Activated naive CD4-positive, alpha-beta T cell treated with anti-CD3 and anti-CD28 coated beads, Interleukin-2, amount 10 ng/mL, durations not matched to agents 7 days and 5 days (primary cell): ENCODE results near the gene ATP2B2.

Experiments used
- CTCF ChIA-PET: fragments of 350-600 bp; sonication (Branson Sonifier 250); formaldehyde crosslinking; loops from one replicate; lab custom pipeline; 2021; ENCODE audit warnings: antibody characterized with exemption; lab: Charles Lee
- DNase-seq: peaks from one replicate; pipeline ENCODE4 v3.0.0-alpha.2; 2020
- H3K27ac Mint-ChIP-seq: one replicate; pipeline ENCODE4 v1.8.0; 2021; ENCODE audit warnings: mild to moderate bottlenecking, moderate library complexity, mixed read lengths
- H3K27me3 Mint-ChIP-seq: one replicate; pipeline ENCODE4 v1.8.0; 2021; ENCODE audit warnings: mild to moderate bottlenecking, mixed read lengths
- H3K36me3 Mint-ChIP-seq: one replicate; pipeline ENCODE4 v1.8.0; 2021; ENCODE audit warnings: mixed read lengths
- H3K4me1 Mint-ChIP-seq: one replicate; pipeline ENCODE4 v1.8.0; 2021; ENCODE audit warnings: mixed read lengths
- H3K4me3 Mint-ChIP-seq: one replicate; pipeline ENCODE4 v1.8.0; 2021; ENCODE audit warnings: mild to moderate bottlenecking, moderate library complexity, mixed read lengths
- H3K9me3 Mint-ChIP-seq: one replicate; pipeline ENCODE4 v1.8.0; 2021; ENCODE audit warnings: mixed read lengths

Gene ATP2B2

GRCh38 chr3:10457560-10457959 is 47.8 kb downstream of the ATP2B2 start:
- Mint-ChIP-seq H3K4me1 (no peaks in the 10 kb centered on the region), H3K36me3 (no peaks in the 10 kb centered on the region), H3K27ac (no peak overlapping the region), H3K9me3 (no peaks in the 10 kb centered on the region), H3K27me3 (peaks cover 14% of the 10 kb centered on the region), H3K4me3 (no peak overlapping the region)
- no peak for DNase-seq
- CTCF ChIA-PET, result no interaction called here

GRCh38 chr3:10456981-10457380 is 48.4 kb downstream of the ATP2B2 start:
- H3K27ac Mint-ChIP-seq, result no peak overlapping the region
- H3K4me1 Mint-ChIP-seq, result no peaks in the 10 kb centered on the region
- H3K9me3 Mint-ChIP-seq, result no peaks in the 10 kb centered on the region
- H3K27me3 Mint-ChIP-seq, result peaks cover 18% of the 10 kb centered on the region
- DNase-seq, result no peak
- H3K4me3 Mint-ChIP-seq, result no peak overlapping the region
- H3K36me3 Mint-ChIP-seq, result no peaks in the 10 kb centered on the region
- CTCF ChIA-PET, result no interaction called here

- Mint-ChIP-seq H3K9me3 (no peaks in the 10 kb centered on the region), H3K27me3 (peaks cover 22% of the 10 kb centered on the region), H3K4me1 (no peaks in the 10 kb centered on the region), H3K27ac (no peak overlapping the region), H3K4me3 (no peak overlapping the region), H3K36me3 (no peaks in the 10 kb centered on the region)
- CTCF ChIA-PET, result no interaction called here
- no peak for DNase-seq
Measured at GRCh38 chr3:10455545-10455914, 49.9 kb downstream of the ATP2B2 start.

- H3K4me1 Mint-ChIP-seq, result no peaks in the 10 kb centered on the region
- no peaks in the 10 kb centered on the region for H3K9me3 Mint-ChIP-seq
- H3K4me3 Mint-ChIP-seq, result no peak overlapping the region
- peaks cover 22% of the 10 kb centered on the region for H3K27me3 Mint-ChIP-seq
- H3K36me3 Mint-ChIP-seq, result no peaks in the 10 kb centered on the region
- H3K27ac Mint-ChIP-seq, result no peak overlapping the region
- DNase-seq, result no peak
- CTCF ChIA-PET, result no interaction called here
Measured at GRCh38 chr3:10454907-10455544, 50.4 kb downstream of the ATP2B2 start.

GRCh38 chr3:10453431-10454163 is 51.8 kb downstream of the ATP2B2 start:
- Mint-ChIP-seq H3K27ac (no peak overlapping the region), H3K27me3 (peaks cover 22% of the 10 kb centered on the region), H3K4me1 (no peaks in the 10 kb centered on the region), H3K9me3 (no peaks in the 10 kb centered on the region), H3K36me3 (no peaks in the 10 kb centered on the region), H3K4me3 (no peak overlapping the region)
- CTCF ChIA-PET, result no interaction called here
- DNase-seq, result no peak

- H3K4me1 Mint-ChIP-seq, result no peaks in the 10 kb centered on the region
- H3K4me3 Mint-ChIP-seq, result no peak overlapping the region
- peaks cover 30% of the 10 kb centered on the region for H3K27me3 Mint-ChIP-seq
- CTCF ChIA-PET, result no interaction called here
- H3K36me3 Mint-ChIP-seq, result no peaks in the 10 kb centered on the region
- no peak overlapping the region for H3K27ac Mint-ChIP-seq
- no peak for DNase-seq
- no peaks in the 10 kb centered on the region for H3K9me3 Mint-ChIP-seq
Measured at GRCh38 chr3:10450494-10451440, 54.6 kb downstream of the ATP2B2 start.

GRCh38 chr3:10449436-10449835 is 56.0 kb downstream of the ATP2B2 start:
- no peak overlapping the region for H3K4me3 Mint-ChIP-seq
- H3K27ac Mint-ChIP-seq, result no peak overlapping the region
- H3K4me1 Mint-ChIP-seq, result no peaks in the 10 kb centered on the region
- no peak for DNase-seq
- no peaks in the 10 kb centered on the region for H3K36me3 Mint-ChIP-seq
- CTCF ChIA-PET, result no interaction called here
- peaks cover 26% of the 10 kb centered on the region for H3K27me3 Mint-ChIP-seq
- no peaks in the 10 kb centered on the region for H3K9me3 Mint-ChIP-seq

- Mint-ChIP-seq H3K4me3 (no peak overlapping the region), H3K36me3 (no peaks in the 10 kb centered on the region), H3K4me1 (no peaks in the 10 kb centered on the region), H3K9me3 (no peaks in the 10 kb centered on the region), H3K27ac (no peak overlapping the region), H3K27me3 (peaks cover 30% of the 10 kb centered on the region)
- no peak for DNase-seq
- CTCF ChIA-PET, result no interaction called here
Measured at GRCh38 chr3:10448544-10448943, 56.8 kb downstream of the ATP2B2 start.

GRCh38 chr3:10447527-10448260 is 57.7 kb downstream of the ATP2B2 start:
- Mint-ChIP-seq H3K4me3 (no peak overlapping the region), H3K36me3 (no peaks in the 10 kb centered on the region), H3K27ac (no peak overlapping the region), H3K4me1 (no peaks in the 10 kb centered on the region), H3K27me3 (peaks cover 35% of the 10 kb centered on the region), H3K9me3 (no peaks in the 10 kb centered on the region)
- no peak for DNase-seq
- CTCF ChIA-PET, result no interaction called here

GRCh38 chr3:10447110-10447509 is 58.3 kb downstream of the ATP2B2 start:
- no peaks in the 10 kb centered on the region for H3K9me3 Mint-ChIP-seq
- H3K27ac Mint-ChIP-seq, result no peak overlapping the region
- no peak for DNase-seq
- CTCF ChIA-PET, result no interaction called here
- H3K4me3 Mint-ChIP-seq, result no peak overlapping the region
- H3K36me3 Mint-ChIP-seq, result no peaks in the 10 kb centered on the region
- H3K4me1 Mint-ChIP-seq, result no peaks in the 10 kb centered on the region
- peaks cover 29% of the 10 kb centered on the region for H3K27me3 Mint-ChIP-seq

- Mint-ChIP-seq H3K9me3 (no peaks in the 10 kb centered on the region), H3K4me1 (no peaks in the 10 kb centered on the region), H3K27ac (no peak overlapping the region), H3K4me3 (no peak overlapping the region), H3K36me3 (no peaks in the 10 kb centered on the region), H3K27me3 (peaks cover 25% of the 10 kb centered on the region)
- CTCF ChIA-PET, result interaction anchor here (1.0 kb wide), 1 partner anchor 25 kb away, joined by 6 read pairs; no protein-coding TSS in a partner anchor
- no peak for DNase-seq
Measured at GRCh38 chr3:10445561-10446175, 59.7 kb downstream of the ATP2B2 start.

- H3K27ac Mint-ChIP-seq, result no peak overlapping the region
- CTCF ChIA-PET, result no interaction called here
- H3K36me3 Mint-ChIP-seq, result no peaks in the 10 kb centered on the region
Measured at GRCh38 chr3:10444511-10444910, 60.9 kb downstream of the ATP2B2 start.

GRCh38 chr3:10444110-10444429 is 61.3 kb downstream of the ATP2B2 start:
- no peak overlapping the region for H3K27ac Mint-ChIP-seq
- CTCF ChIA-PET, result no interaction called here
- no peaks in the 10 kb centered on the region for H3K4me1 Mint-ChIP-seq
- peaks cover 25% of the 10 kb centered on the region for H3K27me3 Mint-ChIP-seq
- H3K9me3 Mint-ChIP-seq, result no peaks in the 10 kb centered on the region
- H3K4me3 Mint-ChIP-seq, result no peak overlapping the region
- no peaks in the 10 kb centered on the region for H3K36me3 Mint-ChIP-seq
- no peak for DNase-seq

More at GRCh38 chr3:10444511-10444910, 60.9 kb downstream of the ATP2B2 start:
- Mint-ChIP-seq H3K4me3 (no peak overlapping the region), H3K9me3 (no peaks in the 10 kb centered on the region), H3K27me3 (peaks cover 25% of the 10 kb centered on the region), H3K4me1 (no peaks in the 10 kb centered on the region)
- no peak for DNase-seq
